Head of caudate nucleus (tissue), 42 donors: ENCODE measurements around the gene STK40.

Source experiments
- DNase-seq, 42 donors: peaks; one replicate each; pipeline versions ENCODE4 v3.0.0 to v3.0.0-alpha.2; 2020 to 2021; ENCODE audit warnings: mixed read lengths in 7 of 42
- intact Hi-C: fragments of 100-400 bp; cut with DNase I; formaldehyde crosslinking; loops from one replicate; pipeline ENCODE4 v1.15.0; 2022

Gene STK40

GRCh38 chr1:36304970-36305914 is 80.5 kb downstream of the STK40 start:
- intact Hi-C loops, result loop anchor here (5.0 kb wide), 1 partner anchor 62 kb away; no protein-coding TSS in a partner anchor
- DNase-seq, result no peak

DNA sequence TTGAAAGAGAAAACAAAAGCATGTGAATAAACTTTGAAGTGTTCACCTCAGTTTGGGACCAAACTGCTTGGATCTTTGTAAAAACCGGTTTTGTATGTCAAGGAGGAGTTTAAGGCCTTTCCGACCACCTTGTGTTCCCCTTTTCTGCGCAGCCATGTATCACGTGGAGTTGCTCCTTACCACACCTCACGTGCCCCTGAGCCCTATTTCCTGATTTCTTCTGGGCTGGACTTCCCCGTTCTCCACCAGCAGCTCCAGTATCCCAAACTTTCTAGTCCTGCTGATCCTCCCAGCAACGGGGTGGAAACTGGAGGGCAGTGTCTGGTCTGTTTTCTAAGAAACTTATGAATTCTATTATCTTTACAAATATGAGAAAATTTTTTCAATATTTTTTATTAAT is 81.2 kb downstream of the STK40 start:
- no peak for DNase-seq
- intact Hi-C loops, result no loop called here

- intact Hi-C loops, result no loop called here
- no peak for DNase-seq
Observed at GRCh38 chr1:36303650-36304360, 81.9 kb downstream of the STK40 start.

GRCh38 chr1:36303244-36303643 is 82.5 kb downstream of the STK40 start:
- DNase-seq, result no peak
- intact Hi-C loops, result no loop called here

- peak in 2 of 42 donors; percentile 24 to 33 for DNase-seq
- intact Hi-C loops, result no loop called here
Observed at GRCh38 chr1:36301220-36301619, 84.5 kb downstream of the STK40 start.

DNA sequence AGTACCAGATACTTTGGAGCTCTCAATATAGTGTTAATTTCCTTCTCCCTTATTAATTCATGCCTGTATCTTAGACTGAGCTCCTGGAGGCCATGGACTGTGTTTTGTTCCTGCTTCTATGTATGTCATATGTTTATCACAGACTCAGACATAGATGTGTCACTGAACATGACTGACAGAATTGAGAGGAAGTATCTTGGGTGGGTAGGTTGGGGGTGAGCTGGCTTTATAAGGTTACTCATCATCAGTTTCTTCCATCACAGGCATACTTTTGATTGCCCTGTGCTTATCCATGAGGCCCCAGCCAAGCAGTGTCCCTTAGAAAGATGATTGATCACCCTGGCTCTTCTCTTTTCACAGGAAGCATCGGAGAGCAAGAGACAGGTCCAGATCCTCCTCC is 85.2 kb downstream of the STK40 start:
- intact Hi-C loops, result no loop called here
- no peak for DNase-seq

DNA sequence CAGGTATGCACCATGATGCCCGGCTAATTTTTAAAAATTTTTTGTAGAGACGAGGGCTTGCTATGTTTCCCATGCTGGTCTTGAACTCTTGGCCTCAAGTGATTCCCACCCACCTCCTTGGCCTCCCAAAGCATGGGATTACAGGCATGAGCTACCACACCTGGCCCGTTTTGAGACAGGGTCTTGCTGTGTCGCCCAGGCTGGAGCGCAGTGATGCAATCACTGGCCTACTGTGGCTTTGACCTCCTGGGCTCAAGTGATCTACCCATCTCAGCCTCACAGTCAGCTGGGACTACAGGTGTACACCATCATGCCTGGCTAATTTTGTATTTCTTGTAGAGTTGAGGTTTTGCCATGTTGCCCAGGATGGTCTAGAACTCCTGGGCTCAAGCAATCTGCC is 87.1 kb downstream of the STK40 start:
- DNase-seq, result no peak
- intact Hi-C loops, result no loop called here

- DNase-seq, result no peak
- intact Hi-C loops, result no loop called here
Observed at GRCh38 chr1:36297062-36297461, 88.7 kb downstream of the STK40 start.

DNA sequence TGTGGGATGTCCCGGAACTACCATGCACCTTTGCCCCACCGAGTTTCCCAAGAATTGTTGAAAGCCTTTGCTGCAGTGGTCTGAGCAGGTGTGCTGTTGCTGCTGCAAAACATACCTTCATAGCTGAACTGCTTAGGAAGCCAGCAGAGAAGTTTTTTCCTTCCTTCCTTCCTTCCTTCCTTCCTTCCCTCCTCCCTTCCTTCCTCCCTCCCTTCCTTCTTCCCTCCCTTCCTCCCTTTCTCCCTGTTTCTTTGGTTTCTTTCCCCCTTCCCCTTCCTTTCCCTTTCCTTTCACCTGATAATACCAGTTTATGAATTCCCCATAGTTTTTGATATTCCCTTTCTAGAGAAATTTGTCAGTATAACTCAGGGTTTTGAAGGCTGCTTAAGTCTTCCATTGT is 90.3 kb downstream of the STK40 start:
- DNase-seq, result no peak
- intact Hi-C loops, result no loop called here
